HG02763 (cell line): ENCODE measurements around the gene IFT22.
"Not testable (repeated sequence)": the region's sequence is repeated elsewhere in the genome, so short reads cannot be mapped to it uniquely, and the experiment has no call there.

Experiments used
- ATAC-seq: cut with Tn5 transposase; IDR thresholded peaks from one replicate; pipeline ENCODE4 v1.9.1; 2021; ENCODE audit warnings: mild to moderate bottlenecking, moderate library complexity; ENCODE audit not compliant: unreplicated experiment

IFT22 gene

DNA sequence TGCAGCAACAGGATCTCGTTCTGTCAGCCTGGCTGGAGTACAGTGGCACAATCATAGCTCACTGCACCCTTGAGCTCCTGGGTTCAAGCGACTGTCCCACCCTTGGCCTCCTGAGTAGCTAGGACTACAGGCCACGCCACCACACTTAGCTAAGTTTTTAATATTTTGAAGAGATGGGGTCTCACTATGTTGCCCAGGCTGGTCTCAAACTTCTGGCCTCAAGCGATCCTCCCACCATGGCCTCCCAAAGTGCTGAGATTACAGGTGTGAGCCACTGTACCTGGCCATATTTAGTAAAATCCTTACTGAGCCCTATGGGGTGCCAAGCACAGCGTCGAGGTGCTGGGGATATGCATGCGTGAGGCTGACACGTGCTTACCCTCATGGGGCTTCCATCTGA lies 40.7 kb downstream of the IFT22 start:
- not testable (repeated sequence) for ATAC-seq

DNA sequence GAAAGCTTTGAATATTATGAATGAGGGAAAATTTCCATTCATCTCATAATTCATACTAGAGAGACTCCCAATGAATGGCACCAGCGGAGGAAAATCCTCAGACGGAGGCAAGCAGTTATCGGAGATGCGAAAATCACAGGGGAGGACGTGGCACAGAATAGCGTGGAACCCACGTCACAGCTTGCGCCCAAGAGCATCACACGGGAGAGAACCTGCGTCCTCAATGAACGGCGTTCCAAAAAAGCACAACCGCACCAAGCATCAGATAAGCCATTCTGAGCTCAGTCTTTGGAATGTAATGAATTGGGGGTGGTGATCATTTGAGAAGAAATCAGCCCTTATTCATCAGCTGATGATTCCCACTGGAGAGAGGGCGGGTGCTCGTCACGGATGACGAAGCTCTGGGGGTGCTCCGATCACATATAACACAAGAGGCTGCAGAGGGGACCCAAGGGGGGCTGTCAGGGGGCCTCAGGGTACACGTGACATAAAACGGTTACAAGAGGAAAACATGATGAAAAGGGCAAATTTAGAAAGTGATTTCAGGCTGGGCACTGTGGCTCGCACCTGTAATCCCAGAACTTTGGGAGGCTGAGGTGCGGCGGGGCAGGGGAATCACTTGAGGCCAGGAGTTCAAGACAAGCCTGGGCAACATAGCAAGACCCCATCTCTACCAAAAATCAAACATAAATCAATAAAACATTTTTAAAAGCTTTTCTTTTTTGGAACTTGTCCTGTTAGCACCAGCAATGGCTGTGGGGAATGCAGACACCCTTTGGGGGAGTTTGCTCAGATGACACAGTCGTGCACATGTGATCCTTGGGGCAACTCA lies 42.9 kb downstream of the IFT22 start:
- ATAC-seq = no peak

DNA sequence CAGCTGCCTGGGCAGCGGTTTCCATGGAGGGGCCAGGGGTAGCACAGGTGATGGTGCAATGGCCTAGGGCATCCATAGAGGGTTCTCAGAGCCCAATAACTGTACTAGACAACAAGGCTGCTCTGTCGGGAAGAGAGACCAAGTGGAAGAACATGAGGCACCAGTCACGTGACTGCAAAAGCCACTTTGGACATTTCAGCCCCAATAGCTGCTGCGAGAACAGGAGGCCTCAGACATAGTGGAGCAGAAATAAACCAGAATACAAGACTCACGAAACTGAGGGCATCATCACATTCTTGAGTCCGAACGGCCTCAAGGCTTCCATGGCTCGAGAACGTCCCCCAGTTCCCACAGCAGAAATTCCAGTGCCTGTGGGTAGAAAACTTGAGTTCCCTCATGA lies 44.5 kb downstream of the IFT22 start:
- ATAC-seq = no peak

DNA sequence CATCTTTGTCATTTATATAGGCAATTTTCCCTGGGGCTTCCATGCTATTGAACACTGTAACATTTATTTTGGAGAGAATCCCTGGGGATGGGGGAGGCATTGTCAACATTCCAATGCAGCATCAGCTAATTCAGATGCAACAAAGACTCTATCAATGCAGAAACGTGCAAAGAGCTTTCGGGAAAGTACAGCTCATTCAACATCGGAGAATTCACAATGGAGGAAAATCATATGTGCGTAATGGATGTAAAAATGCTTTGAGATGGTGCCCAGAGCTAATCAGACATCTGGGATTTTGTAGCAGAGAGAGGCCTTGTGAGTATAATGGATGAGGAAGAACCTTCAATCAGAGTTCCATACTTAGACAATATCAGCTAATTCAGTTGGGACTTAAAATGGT lies 48.4 kb downstream of the IFT22 start:
- no peak for ATAC-seq

GRCh38 chr7:101271021-101271420 lies 50.6 kb downstream of the IFT22 start:
- no peak for ATAC-seq

DNA sequence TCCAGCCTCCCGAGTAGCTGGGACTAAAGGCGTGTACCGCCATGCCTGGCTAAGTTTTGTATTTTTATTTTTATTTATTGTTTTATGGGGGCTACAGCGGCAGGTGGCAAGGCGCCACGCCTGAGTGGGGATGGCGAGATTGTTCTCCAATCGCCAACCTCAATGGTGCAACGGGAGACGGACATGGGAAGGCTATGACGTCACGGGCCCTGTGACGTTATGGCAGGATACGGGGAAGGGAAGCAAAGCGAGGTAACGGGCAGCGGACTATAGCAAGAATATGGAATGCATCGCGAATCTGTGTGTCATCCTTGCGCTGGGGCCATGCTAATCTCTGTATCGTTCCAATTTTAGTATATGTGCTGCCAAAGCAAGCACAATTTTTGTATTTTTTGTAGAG lies 51.9 kb downstream of the IFT22 start:
- no peak for ATAC-seq

GRCh38 chr7:101265622-101266516 lies 55.7 kb downstream of the IFT22 start:
- no peak for ATAC-seq

DNA sequence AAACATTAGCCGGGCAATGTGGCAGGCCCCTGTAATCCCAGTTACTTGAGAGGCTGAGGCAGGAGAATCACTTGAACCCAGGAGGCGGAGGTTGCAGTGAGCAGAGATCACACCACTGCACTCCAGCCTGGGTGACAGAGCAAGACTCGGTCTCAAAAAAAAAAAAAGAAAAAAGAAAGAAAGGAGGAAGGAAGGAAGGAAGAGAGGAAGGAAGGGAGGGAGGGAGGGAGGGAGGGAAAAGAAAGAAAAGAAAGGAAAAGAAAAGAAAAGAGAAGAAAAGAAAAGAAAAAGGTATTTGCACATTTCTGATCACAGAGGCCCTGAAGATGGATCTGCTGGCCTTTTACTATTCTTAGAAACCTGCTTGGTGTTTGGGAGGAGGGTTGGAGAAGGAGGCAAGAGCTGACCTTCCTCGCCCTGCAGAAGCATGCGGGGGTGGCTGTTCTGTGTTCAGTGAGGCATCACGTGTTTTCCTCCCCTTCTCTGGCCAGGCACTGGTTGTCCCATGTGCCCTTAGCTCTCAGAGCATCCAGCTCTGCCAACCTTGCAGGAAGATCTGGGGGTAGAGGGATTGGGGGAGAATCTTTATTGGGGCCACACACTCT lies 57.4 kb downstream of the IFT22 start:
- ATAC-seq = not testable (repeated sequence)
